OCI-LY7 (cell line): ENCODE results near the gene TPD52L2. TPM values are rescaled to one million over a fixed set of nuclear protein-coding genes. Genes with fewer than 3 reads are reported as not detected.

ENCODE experiments used
- BruUV-seq: library from RNA; stranded (reverse); fragments of 400-500 nt; replicated peaks from 2 replicates; lab custom pipeline; 2021; lab: Mats Ljungman, UMichigan
- CTCF ChIA-PET: fragments of 300-600 bp; sonication (Branson Sonifier 250); formaldehyde crosslinking; loops from one replicate; lab custom pipeline; 2022; ENCODE audit warnings: antibody characterized with exemption; ENCODE audit not compliant: unreplicated experiment; lab: Charles Lee
- POLR2A ChIA-PET: fragments of 300-600 bp; sonication (Branson Sonifier 250); formaldehyde crosslinking; loops from one replicate; lab custom pipeline; 2022; ENCODE audit warnings: antibody characterized with exemption; lab: Charles Lee
- DNase-seq: peaks from one replicate; pipeline ENCODE4 v3.0.0-alpha.2; 2015; ENCODE audit warnings: low spot score
- H2AFZ ChIP-seq: fragments of 200-600 bp; sonication (generic), shearing (Covaris generic); 2 replicates; pipeline ENCODE4 v1.6.1; 2014; ENCODE audit warnings: mild to moderate bottlenecking, antibody characterized with exemption, low read length, moderate library complexity
- H3K27ac ChIP-seq: fragments of 200-600 bp; sonication (generic); 2 replicates; pipeline ENCODE4 v1.5.1; 2014; ENCODE audit warnings: mixed run types, low read depth, mild to moderate bottlenecking, moderate library complexity, low read length, inconsistent platforms; ENCODE audit not compliant: poor library complexity, severe bottlenecking
- H3K36me3 ChIP-seq: fragments of 200-600 bp; sonication (generic); 2 replicates; pipeline ENCODE4 v1.6.1; 2014; ENCODE audit warnings: mild to moderate bottlenecking, antibody characterized with exemption, low read length, moderate library complexity, mixed read lengths; ENCODE audit not compliant: insufficient read depth
- H3K4me1 ChIP-seq: fragments of 200-600 bp; sonication (generic); 2 replicates; pipeline ENCODE4 v1.5.1; 2014; ENCODE audit warnings: mild to moderate bottlenecking, low read length; ENCODE audit not compliant: insufficient read depth, poor library complexity, severe bottlenecking
- H3K4me2 ChIP-seq: fragments of 200-600 bp; sonication (generic); 2 replicates; pipeline ENCODE4 v1.6.1; 2014; ENCODE audit warnings: mild to moderate bottlenecking, low read length
- H3K4me3 ChIP-seq: fragments of 200-600 bp; sonication (generic); 2 replicates; pipeline ENCODE4 v1.5.1; 2014; ENCODE audit warnings: mild to moderate bottlenecking, low read depth, low read length; ENCODE audit not compliant: poor library complexity, severe bottlenecking
- H3K79me2 ChIP-seq: fragments of 200-600 bp; sonication (generic); 2 replicates; pipeline ENCODE4 v1.6.1; 2016; ENCODE audit warnings: low read depth, mild to moderate bottlenecking, low read length, moderate library complexity, mixed read lengths; ENCODE audit not compliant: insufficient read depth
- H3K9me2 ChIP-seq: fragments of 200-600 bp; sonication (generic); 2 replicates; pipeline ENCODE4 v1.6.1; 2016; ENCODE audit warnings: mild to moderate bottlenecking, low read length, mixed read lengths; ENCODE audit not compliant: insufficient read depth
- H3K9me3 ChIP-seq: fragments of 200-600 bp; sonication (generic); 2 replicates; pipeline ENCODE4 v1.6.1; 2014; ENCODE audit warnings: mild to moderate bottlenecking, mixed run types, low read length, mixed read lengths
- H4K20me1 ChIP-seq: fragments of 200-600 bp; sonication (generic); 2 replicates; pipeline ENCODE4 v1.6.1; 2014; ENCODE audit warnings: mild to moderate bottlenecking, antibody characterized with exemption, low read length, moderate library complexity, mixed read lengths; ENCODE audit not compliant: insufficient read depth
- EZH2phosphoT487 ChIP-seq: fragments of 200-600 bp; sonication (generic); IDR thresholded peaks from 2 replicates; pipeline ENCODE4 v1.6.1; 2018; ENCODE audit warnings: low read depth, borderline replicate concordance, mild to moderate bottlenecking, mixed run types, antibody characterized with exemption, low read length, moderate library complexity, mixed read lengths
- intact Hi-C: fragments of 100-400 bp; cut with micrococcal nuclease; formaldehyde crosslinking; loops from one replicate; pipeline ENCODE4 v1.10.0; 2022; ENCODE audit not compliant: unreplicated experiment
- total RNA-seq, 2 experiments: library from RNA; depleted of rRNA in 1 of 2; stranded (reverse); fragments of >200 nt in 1 of 2; shearing (Covaris generic) in 1 of 2; gene quantifications; 2 replicates each; pipeline ENCODE4 v1.2.3, GENCODE V29; 2014 to 2022
- TF ChIP-seq, protein P1 (sequence below): fragments of 200-600 bp; sonication (generic); conservative IDR thresholded peaks from 2 replicates; pipeline ENCODE4 v1.5.1; 2014; ENCODE audit warnings: mild to moderate bottlenecking, antibody characterized with exemption, low read length, moderate library complexity, mixed read lengths

The TPD52L2 gene
- total RNA-seq, 2 experiments from 2014 or later = 27.2 to 51.0 TPM

- intact Hi-C loops = no loop called here
- Histone ChIP-seq H3K36me3 (no peaks in the 10 kb centered on the region), H2AFZ (peak overlapping the region; percentile 43; the same call in 1 of the 2 replicates), H3K4me3 (no peak overlapping the region), H3K4me1 (no peaks in the 10 kb centered on the region), H3K9me2 (no peaks in the 10 kb centered on the region), H3K79me2 (no peaks in the 10 kb centered on the region), H3K27ac (no peak overlapping the region), H3K9me3 (no peaks in the 10 kb centered on the region), H4K20me1 (no peaks in the 10 kb centered on the region), H3K4me2 (peak overlapping the region; percentile 1; the same call in 1 of the 2 replicates)
- TF ChIP-seq, protein P1, sequence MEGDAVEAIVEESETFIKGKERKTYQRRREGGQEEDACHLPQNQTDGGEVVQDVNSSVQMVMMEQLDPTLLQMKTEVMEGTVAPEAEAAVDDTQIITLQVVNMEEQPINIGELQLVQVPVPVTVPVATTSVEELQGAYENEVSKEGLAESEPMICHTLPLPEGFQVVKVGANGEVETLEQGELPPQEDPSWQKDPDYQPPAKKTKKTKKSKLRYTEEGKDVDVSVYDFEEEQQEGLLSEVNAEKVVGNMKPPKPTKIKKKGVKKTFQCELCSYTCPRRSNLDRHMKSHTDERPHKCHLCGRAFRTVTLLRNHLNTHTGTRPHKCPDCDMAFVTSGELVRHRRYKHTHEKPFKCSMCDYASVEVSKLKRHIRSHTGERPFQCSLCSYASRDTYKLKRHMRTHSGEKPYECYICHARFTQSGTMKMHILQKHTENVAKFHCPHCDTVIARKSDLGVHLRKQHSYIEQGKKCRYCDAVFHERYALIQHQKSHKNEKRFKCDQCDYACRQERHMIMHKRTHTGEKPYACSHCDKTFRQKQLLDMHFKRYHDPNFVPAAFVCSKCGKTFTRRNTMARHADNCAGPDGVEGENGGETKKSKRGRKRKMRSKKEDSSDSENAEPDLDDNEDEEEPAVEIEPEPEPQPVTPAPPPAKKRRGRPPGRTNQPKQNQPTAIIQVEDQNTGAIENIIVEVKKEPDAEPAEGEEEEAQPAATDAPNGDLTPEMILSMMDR = peak; percentile 47
- no peak for TF ChIP-seq EZH2phosphoT487
- DNase-seq = no peak
- BruUV-seq = no TSS peak
- ChIA-PET CTCF (no interaction called here), POLR2A (no interaction called here)
These were observed 45.7 kb upstream of the TPD52L2 start for GRCh38 chr20:63819224-63819921.

- no peaks in the 10 kb centered on the region for H3K36me3 ChIP-seq
- no peaks in the 10 kb centered on the region for H3K4me1 ChIP-seq
- CTCF ChIA-PET = no interaction called here
- BruUV-seq = no TSS peak
- H3K27ac ChIP-seq = no peak overlapping the region
- intact Hi-C loops = no loop called here
- no peak overlapping the region for H2AFZ ChIP-seq
- no peak for DNase-seq
- TF ChIP-seq, protein P1 = no peak
- no peak for TF ChIP-seq EZH2phosphoT487
- H3K9me2 ChIP-seq = no peaks in the 10 kb centered on the region
- no peaks in the 10 kb centered on the region for H4K20me1 ChIP-seq
- no peaks in the 10 kb centered on the region for H3K9me3 ChIP-seq
- no peak overlapping the region for H3K4me2 ChIP-seq
- POLR2A ChIA-PET = no interaction called here
- no peaks in the 10 kb centered on the region for H3K79me2 ChIP-seq
- H3K4me3 ChIP-seq = no peak overlapping the region
These were observed 43.3 kb upstream of the TPD52L2 start for GRCh38 chr20:63821811-63822210.

DNA sequence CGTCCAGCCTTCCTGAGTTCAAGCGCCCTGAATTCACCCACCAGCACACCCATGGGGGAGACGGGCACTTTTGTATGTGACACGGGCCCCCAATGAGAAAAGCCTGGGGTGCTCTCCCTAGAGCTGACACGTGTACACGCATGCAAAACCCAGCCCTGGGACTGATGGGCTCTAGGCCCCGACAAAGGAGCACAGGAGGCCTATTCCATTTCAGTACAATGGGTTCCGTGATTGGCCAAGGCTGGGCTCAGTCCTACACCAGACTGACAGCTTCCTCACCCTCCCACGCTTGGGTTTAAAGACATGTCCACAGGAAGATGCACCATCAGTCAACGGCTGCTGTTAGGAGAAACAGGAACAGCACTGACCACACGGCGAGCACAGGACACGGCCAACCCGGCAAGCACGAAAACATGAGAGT is 42.8 kb upstream of the TPD52L2 start:
- DNase-seq = no peak
- Histone ChIP-seq H3K9me3 (no peaks in the 10 kb centered on the region), H3K9me2 (no peaks in the 10 kb centered on the region), H3K27ac (no peak overlapping the region), H3K36me3 (no peaks in the 10 kb centered on the region), H2AFZ (no peak overlapping the region), H3K4me2 (no peak overlapping the region), H3K79me2 (no peaks in the 10 kb centered on the region), H3K4me3 (no peak overlapping the region), H4K20me1 (no peaks in the 10 kb centered on the region), H3K4me1 (no peaks in the 10 kb centered on the region)
- no peak for TF ChIP-seq EZH2phosphoT487
- TF ChIP-seq, protein P1 = no peak
- intact Hi-C loops = no loop called here
- CTCF ChIA-PET = no interaction called here
- POLR2A ChIA-PET = no interaction called here
- no TSS peak for BruUV-seq
